GM10847 (cell line): ENCODE measurements around the gene ITGA2B.

Experiments used
- POLR2A ChIP-seq: IDR thresholded peaks from 2 replicates; pipeline ENCODE4 v1.6.1; 2011; ENCODE audit not compliant: insufficient read length; ENCODE audit errors: extremely low read depth

The ITGA2B gene

GRCh38 chr17:44349553-44350070 lies 39.8 kb downstream of the ITGA2B start:
- no peak for TF ChIP-seq POLR2A

DNA sequence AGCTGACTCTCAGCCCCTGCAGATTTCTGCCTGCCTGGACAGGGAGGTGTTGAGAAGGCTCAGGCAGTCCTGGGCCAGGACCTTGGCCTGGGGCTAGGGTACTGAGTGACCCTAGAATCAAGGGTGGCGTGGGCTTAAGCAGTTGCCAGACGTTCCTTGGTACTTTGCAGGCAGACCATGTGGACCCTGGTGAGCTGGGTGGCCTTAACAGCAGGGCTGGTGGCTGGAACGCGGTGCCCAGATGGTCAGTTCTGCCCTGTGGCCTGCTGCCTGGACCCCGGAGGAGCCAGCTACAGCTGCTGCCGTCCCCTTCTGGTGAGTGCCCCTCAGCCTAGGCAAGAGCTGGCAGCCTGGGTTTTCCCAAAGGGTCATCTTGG lies 40.5 kb downstream of the ITGA2B start:
- TF ChIP-seq POLR2A = no peak

DNA sequence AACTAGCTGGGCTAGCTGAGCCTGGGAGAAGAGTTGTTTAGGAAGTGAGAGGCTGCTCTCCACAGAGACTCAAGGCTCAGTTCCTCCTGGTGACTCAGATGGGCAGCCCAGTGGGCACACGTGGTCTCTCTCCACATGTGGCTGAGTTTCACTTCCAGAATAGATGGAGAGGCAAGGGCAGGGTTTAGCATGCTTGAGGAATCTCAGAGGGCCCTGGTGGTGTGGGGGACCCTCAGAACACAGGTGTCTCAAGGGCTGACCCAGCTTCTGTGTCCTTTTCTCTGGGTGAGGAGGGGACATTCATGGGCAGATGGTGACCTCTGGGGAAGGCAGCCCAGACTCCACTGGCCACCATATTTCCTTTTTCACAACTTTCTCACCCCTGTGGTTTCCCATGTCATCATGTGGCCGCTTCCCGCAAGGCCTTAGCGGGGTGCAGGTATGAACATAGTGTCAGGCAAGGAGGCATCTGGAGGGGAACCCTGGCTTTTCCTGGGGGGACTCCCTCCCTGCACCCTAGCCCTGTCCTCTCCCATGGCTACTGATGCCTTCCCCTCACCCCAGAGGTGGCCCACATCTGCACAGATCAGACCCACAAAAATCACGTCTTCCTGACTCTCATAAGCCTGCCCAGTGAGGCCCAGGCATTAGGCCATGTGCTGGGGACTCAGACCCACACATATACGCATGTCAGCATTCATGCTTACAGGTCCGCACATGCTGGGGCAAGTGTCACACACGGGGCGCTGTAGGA lies 41.0 kb downstream of the ITGA2B start:
- no peak for TF ChIP-seq POLR2A

DNA sequence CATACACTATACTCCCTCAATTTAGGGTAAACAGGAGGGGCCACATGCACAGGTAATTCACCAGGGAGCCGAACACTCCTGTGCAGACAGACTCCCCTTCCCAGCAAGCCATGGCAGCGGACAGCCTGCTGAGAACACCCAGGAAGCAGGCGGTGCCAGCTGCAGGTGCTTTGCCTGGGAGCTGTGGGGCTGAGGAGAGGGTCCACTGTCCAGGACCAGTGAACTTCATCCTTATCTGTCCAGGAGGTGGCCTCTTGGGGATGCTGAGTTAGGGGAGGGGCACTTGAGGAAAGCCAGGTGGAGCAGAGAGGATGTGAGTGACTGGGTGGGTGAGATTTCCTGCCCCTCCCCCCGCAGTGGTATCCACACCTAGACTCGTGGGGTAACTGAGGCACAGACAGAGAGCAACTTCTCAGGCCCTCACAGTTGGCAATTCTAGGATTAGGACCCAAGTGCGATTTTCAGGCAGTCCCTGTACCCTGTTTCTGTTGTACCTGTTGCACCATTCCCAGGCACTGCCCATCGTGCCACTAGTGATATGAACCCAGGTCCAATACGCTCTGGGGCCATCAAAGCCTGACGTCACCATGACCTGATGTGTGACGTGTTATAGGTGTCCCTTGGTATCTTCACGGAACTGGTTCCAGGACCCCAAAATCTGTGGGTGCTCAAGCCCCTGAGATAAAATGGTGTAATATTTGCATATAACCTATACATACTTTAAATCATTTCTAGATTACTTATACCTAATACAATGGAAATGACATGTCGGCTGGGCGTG lies 43.2 kb downstream of the ITGA2B start:
- no peak for TF ChIP-seq POLR2A

DNA sequence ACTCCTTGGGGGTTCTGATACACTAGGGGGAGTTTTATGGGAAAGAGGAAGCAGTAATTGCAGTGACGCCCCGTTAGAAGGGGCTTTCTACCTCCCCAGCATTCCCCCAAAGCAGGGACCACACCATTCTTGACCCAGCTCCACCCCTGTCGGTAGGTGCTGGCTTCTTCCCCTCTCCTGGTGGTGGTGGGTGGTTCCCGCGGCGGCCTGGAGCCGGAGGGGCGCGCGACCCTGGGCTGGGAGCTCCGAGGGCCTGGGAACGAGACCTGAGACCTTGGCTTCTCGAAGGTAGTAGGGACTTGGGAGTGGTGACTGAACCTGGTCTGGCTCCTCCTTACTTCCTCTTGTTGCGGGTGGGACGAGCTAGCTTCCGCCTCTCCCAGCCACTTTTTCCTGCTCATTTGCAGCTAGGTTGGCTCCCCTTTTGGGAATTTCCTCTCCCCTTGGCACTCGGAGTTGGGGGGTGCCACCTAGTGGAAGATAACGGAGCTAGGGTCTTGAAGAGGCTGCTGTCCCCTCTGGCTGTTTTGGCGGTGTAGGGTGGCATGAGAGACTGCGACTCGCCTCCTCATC lies 43.9 kb downstream of the ITGA2B start:
- TF ChIP-seq POLR2A = no peak

- peak; percentile 88 for TF ChIP-seq POLR2A
Measured at GRCh38 chr17:44344939-44345453, 44.5 kb downstream of the ITGA2B start, which contains the start of gene GRN. Gene GRN, plus strand, starts transcription at chr17:44345302. Its CDS starts 3,863 bp downstream, at chr17:44349165.

- TF ChIP-seq POLR2A = no peak
Measured at GRCh38 chr17:44343510-44344209, 45.8 kb downstream of the ITGA2B start.

- no peak for TF ChIP-seq POLR2A
Measured at GRCh38 chr17:44338702-44339101, 50.7 kb downstream of the ITGA2B start.

- TF ChIP-seq POLR2A = no peak
Measured at GRCh38 chr17:44335968-44336367, 53.5 kb downstream of the ITGA2B start.

DNA sequence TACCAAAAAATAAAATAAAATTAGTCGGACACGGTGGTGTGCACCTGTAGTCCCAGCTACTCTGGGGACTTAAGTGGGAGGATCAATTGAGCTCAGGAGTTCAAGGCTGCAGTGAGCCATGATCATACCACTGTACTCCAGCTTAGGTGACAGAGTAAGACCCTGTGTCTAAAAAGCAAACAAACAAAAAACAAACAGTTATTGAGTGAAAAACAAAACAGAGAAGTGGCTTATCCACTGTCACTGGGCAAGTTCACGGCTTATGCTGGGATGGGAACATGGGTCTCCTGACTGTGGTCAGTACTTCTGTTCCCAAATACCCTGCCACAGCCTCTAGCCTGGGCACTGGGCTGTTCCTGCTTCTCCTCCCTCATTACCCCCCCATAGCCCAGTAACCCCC lies 53.9 kb downstream of the ITGA2B start:
- TF ChIP-seq POLR2A = no peak

DNA sequence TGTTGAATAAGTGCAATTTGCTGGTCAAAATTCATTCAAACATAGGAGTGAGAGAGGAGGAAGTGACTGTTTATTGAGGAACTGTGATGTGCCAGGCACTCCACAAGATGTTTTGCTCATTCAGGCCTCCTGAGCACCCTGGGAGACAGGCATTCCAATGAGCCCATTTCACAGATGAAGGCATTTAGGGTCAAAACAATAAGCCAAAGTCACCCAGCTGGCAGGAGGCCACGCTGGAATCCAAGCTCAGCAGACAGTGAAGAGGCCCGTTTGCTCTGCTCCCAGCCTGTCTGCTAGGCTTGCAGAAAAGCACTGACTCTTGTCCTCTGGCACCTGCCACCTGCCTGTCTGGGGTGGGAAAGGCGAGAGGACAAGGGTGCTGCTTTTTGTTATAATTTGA lies 54.7 kb downstream of the ITGA2B start:
- TF ChIP-seq POLR2A = no peak

- no peak for TF ChIP-seq POLR2A
Measured at GRCh38 chr17:44334315-44334714, 55.1 kb downstream of the ITGA2B start.

DNA sequence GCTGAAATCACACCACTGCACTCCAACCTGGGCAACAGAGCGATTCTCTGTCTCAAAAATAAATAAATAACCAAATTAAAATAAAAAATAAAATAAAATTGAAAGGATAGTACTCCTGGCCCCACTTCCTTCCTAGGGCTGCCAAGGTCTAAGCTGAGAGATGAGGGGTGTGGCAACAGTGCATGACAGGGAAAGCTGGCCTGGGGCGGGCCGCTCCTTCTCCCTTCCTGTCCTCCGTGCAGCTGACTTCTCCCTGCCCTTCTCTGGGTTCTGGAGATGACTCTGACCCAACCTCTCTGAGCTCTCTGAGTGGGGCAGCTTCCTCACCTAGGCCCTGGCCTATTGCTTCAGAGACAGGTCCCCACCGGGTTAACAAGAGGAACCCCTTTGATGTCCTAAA lies 56.1 kb downstream of the ITGA2B start:
- TF ChIP-seq POLR2A = no peak

DNA sequence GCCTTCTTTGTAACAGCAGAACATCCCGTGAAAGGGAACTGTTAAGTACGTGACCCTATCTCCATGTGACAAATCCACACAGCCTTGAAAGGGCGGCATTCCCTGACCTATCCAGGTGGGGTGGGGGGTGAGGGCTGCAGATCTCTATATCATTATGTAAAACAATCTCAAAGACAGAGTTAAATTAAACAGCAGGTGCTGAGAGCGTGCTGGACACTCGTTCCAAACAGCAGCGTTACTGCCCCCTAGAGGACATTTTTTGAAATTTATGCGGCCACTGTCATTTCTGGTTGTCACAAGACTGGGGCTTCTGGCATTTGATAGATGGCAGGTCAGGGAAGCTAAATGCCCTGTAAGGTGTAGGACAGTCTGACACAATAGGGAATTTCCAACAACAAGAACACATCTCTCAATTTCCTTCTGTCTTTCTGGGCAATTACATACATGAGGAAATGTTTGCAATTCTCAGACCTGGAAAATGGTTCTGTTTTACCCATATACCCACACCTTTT lies 58.1 kb downstream of the ITGA2B start:
- no peak for TF ChIP-seq POLR2A
